WTC11 (cell line): ENCODE measurements around the gene PABPC3. TPM values are rescaled to one million over a fixed set of nuclear protein-coding genes. Genes with fewer than 3 reads are reported as not detected.

Experiments
- ATAC-seq: fragments of 200-7000 bp; cut with Tn5 transposase; 2 replicates; pipeline ENCODE4 v1.10.0; 2021; ENCODE audit warnings: mild to moderate bottlenecking, moderate library complexity
- CTCF ChIA-PET: fragments of 300-600 bp; sonication (Branson Sonifier 250); formaldehyde crosslinking; loops from one replicate; lab custom pipeline; 2021; ENCODE audit warnings: antibody characterized with exemption; lab: Charles Lee
- POLR2A ChIA-PET: fragments of 350-600 bp; sonication (Branson Sonifier 250); formaldehyde crosslinking; loops from one replicate; lab custom pipeline; 2021; ENCODE audit warnings: antibody characterized with exemption; lab: Charles Lee
- DNase-seq: peaks from one replicate; pipeline ENCODE4 v3.0.0; 2021; ENCODE audit warnings: low spot score
- H3K27ac Mint-ChIP-seq: 2 replicates; pipeline ENCODE4 v1.8.0; 2021; ENCODE audit warnings: mixed read lengths
- H3K27me3 Mint-ChIP-seq: 2 replicates; pipeline ENCODE4 v1.8.0; 2021; ENCODE audit warnings: low read depth, mild to moderate bottlenecking, moderate library complexity, mixed read lengths
- H3K36me3 Mint-ChIP-seq: 2 replicates; pipeline ENCODE4 v1.8.0; 2021; ENCODE audit warnings: mixed read lengths
- H3K4me1 Mint-ChIP-seq: 2 replicates; pipeline ENCODE4 v1.8.0; 2022; ENCODE audit warnings: mixed read lengths
- H3K4me3 Mint-ChIP-seq: 2 replicates; pipeline ENCODE4 v1.8.0; 2021; ENCODE audit warnings: mild to moderate bottlenecking, moderate library complexity, mixed read lengths
- H3K9me3 Mint-ChIP-seq: 2 replicates; pipeline ENCODE4 v1.8.0; 2021; ENCODE audit warnings: mixed read lengths
- ATF3 ChIP-seq: sonication (generic); formaldehyde crosslinking; conservative IDR thresholded peaks from 2 replicates; pipeline ENCODE4 v1.8.1; 2022; ENCODE audit warnings: mild to moderate bottlenecking, missing genetic modification reagents
- CREM ChIP-seq: sonication (generic); formaldehyde crosslinking; IDR thresholded peaks from 2 replicates; pipeline ENCODE4 v1.8.1; 2022; ENCODE audit warnings: mild to moderate bottlenecking, missing genetic modification reagents, moderate library complexity
- CTCF ChIP-seq: fragments of 200-600 bp; IDR thresholded peaks from 2 replicates; pipeline ENCODE4 v1.8.0; 2022; ENCODE audit warnings: antibody characterized with exemption
- E2F1 ChIP-seq: sonication (generic); formaldehyde crosslinking; IDR thresholded peaks from 2 replicates; pipeline ENCODE4 v1.8.0; 2022; ENCODE audit warnings: mild to moderate bottlenecking, missing genetic modification reagents
- E2F4 ChIP-seq: sonication (generic); formaldehyde crosslinking; IDR thresholded peaks from 2 replicates; pipeline ENCODE4 v1.8.1; 2022; ENCODE audit warnings: low read depth, mild to moderate bottlenecking, moderate library complexity, missing genetic modification reagents, borderline replicate concordance
- ELF4 ChIP-seq: sonication (generic); formaldehyde crosslinking; IDR thresholded peaks from 2 replicates; pipeline ENCODE4 v1.8.1; 2022; ENCODE audit warnings: low read depth, mild to moderate bottlenecking, moderate library complexity, missing genetic modification reagents
- EMX1 ChIP-seq: fragments of 250-450 bp; sonication (Bioruptor Pico); IDR thresholded peaks from 2 replicates; pipeline ENCODE4 v1.8.0; 2021; ENCODE audit warnings: mild to moderate bottlenecking
- FOXP1 ChIP-seq: sonication (generic); formaldehyde crosslinking; IDR thresholded peaks from 2 replicates; pipeline ENCODE4 v1.8.0; 2022; ENCODE audit warnings: missing genetic modification reagents, mild to moderate bottlenecking, moderate library complexity, borderline replicate concordance
- GTF2I ChIP-seq: fragments of 250-450 bp; sonication (Bioruptor Pico); conservative IDR thresholded peaks from 2 replicates; pipeline ENCODE4 v1.4.0; 2021; ENCODE audit warnings: mild to moderate bottlenecking
- HMGA2 ChIP-seq: fragments of 250-450 bp; sonication (Bioruptor Pico); IDR thresholded peaks from 2 replicates; pipeline ENCODE4 v1.4.0; 2021; ENCODE audit warnings: mild to moderate bottlenecking, moderate library complexity
- NR1H2 ChIP-seq: sonication (generic); formaldehyde crosslinking; IDR thresholded peaks from 2 replicates; pipeline ENCODE4 v1.9.0; 2021; ENCODE audit warnings: mild to moderate bottlenecking, moderate library complexity, missing genetic modification reagents
- SOX15 ChIP-seq: fragments of 250-450 bp; sonication (Bioruptor Pico); IDR thresholded peaks from 2 replicates; pipeline ENCODE4 v1.9.0; 2021; ENCODE audit warnings: mild to moderate bottlenecking
- SP1 ChIP-seq: sonication (generic); formaldehyde crosslinking; conservative IDR thresholded peaks from 2 replicates; pipeline ENCODE4 v1.8.1; 2022; ENCODE audit warnings: missing genetic modification reagents
- TCF7 ChIP-seq: sonication (generic); formaldehyde crosslinking; IDR thresholded peaks from 2 replicates; pipeline ENCODE4 v1.8.0; 2022; ENCODE audit warnings: mild to moderate bottlenecking, low read depth, missing genetic modification reagents, moderate library complexity
- TEAD1 ChIP-seq: sonication (generic); formaldehyde crosslinking; IDR thresholded peaks from 2 replicates; pipeline ENCODE4 v1.8.0; 2022; ENCODE audit warnings: mild to moderate bottlenecking, missing genetic modification reagents
- ZNF219 ChIP-seq: sonication (generic); formaldehyde crosslinking; IDR thresholded peaks from 2 replicates; pipeline ENCODE4 v1.8.0; 2023; ENCODE audit warnings: missing genetic modification reagents, mild to moderate bottlenecking, borderline replicate concordance
- ZNF232 ChIP-seq: sonication (generic); formaldehyde crosslinking; IDR thresholded peaks from 2 replicates; pipeline ENCODE4 v1.8.0; 2022; ENCODE audit warnings: mild to moderate bottlenecking, missing genetic modification reagents
- ZNF281 ChIP-seq: sonication (generic); formaldehyde crosslinking; IDR thresholded peaks from 2 replicates; pipeline ENCODE4 v1.8.0; 2023; ENCODE audit warnings: mild to moderate bottlenecking, missing genetic modification reagents
- ZNF512 ChIP-seq: sonication (generic); formaldehyde crosslinking; IDR thresholded peaks from 2 replicates; pipeline ENCODE4 v1.8.1; 2022; ENCODE audit warnings: missing genetic modification reagents, borderline replicate concordance
- ZNF671 ChIP-seq: fragments of 250-450 bp; sonication (Bioruptor Pico); IDR thresholded peaks from 2 replicates; pipeline ENCODE4 v1.8.0; 2021; ENCODE audit warnings: mild to moderate bottlenecking
- total RNA-seq: library from RNA; stranded (reverse); gene quantifications from 3 replicates; pipeline ENCODE4 v1.2.3, GENCODE V29; 2021

PABPC3 gene
- total RNA-seq, 1 experiment from 2014 or later, result 0.35 TPM

- POLR2A ChIA-PET, result no interaction called here
- CTCF ChIA-PET, result no interaction called here
Observed at GRCh38 chr13:25051065-25051464, 44.9 kb upstream of the PABPC3 start.

GRCh38 chr13:25059166-25059565 lies 36.8 kb upstream of the PABPC3 start:
- CTCF ChIA-PET, result interaction anchor here (1.4 kb wide), 1 partner anchor 55 kb away, joined by 4 read pairs; no protein-coding TSS in a partner anchor
- H3K4me1 Mint-ChIP-seq, result no peaks in the 10 kb centered on the region

More at GRCh38 chr13:25051065-25051464, 44.9 kb upstream of the PABPC3 start:
- no peak for DNase-seq
- no peak overlapping the region for H3K4me3 Mint-ChIP-seq
- peaks cover 24% of the 10 kb centered on the region for H3K9me3 Mint-ChIP-seq
- H3K4me1 Mint-ChIP-seq, result peaks cover 22% of the 10 kb centered on the region
- peaks cover 13% of the 10 kb centered on the region for H3K27me3 Mint-ChIP-seq
- H3K36me3 Mint-ChIP-seq, result peaks cover 27% of the 10 kb centered on the region
- no peak for ATAC-seq
- TF ChIP-seq CTCF (no peak), ZNF232 (CRISPR knock-in tag) (no peak), CREM (CRISPR knock-in tag) (no peak), E2F1 (CRISPR knock-in tag) (no peak), ELF4 (CRISPR knock-in tag) (no peak), EMX1 (CRISPR knock-in tag) (no peak), HMGA2 (CRISPR knock-in tag) (no peak), SOX15 (CRISPR knock-in tag) (no peak), NR1H2 (no peak), ZNF671 (CRISPR knock-in tag) (no peak), E2F4 (no peak), SP1 (no peak), ZNF219 (CRISPR knock-in tag) (no peak), TEAD1 (CRISPR knock-in tag) (no peak), FOXP1 (CRISPR knock-in tag) (no peak), ZNF281 (CRISPR knock-in tag) (no peak)
- H3K27ac Mint-ChIP-seq, result no peak overlapping the region

More at GRCh38 chr13:25059166-25059565, 36.8 kb upstream of the PABPC3 start:
- DNase-seq (no peak), ATAC-seq (no peak)
- no peak overlapping the region for H3K4me3 Mint-ChIP-seq
- H3K36me3 Mint-ChIP-seq, result peaks cover 19% of the 10 kb centered on the region
- peaks cover 5% of the 10 kb centered on the region; the same call in 1 of the 2 replicates for H3K27me3 Mint-ChIP-seq
- peaks cover 42% of the 10 kb centered on the region for H3K9me3 Mint-ChIP-seq
- no peak overlapping the region for H3K27ac Mint-ChIP-seq
- no peak for TF ChIP-seq ZNF512
- TF ChIP-seq ATF3 (CRISPR knock-in tag), result no peak
- no peak for TF ChIP-seq GTF2I (CRISPR knock-in tag)
- TF ChIP-seq TCF7 (CRISPR knock-in tag), result no peak
- POLR2A ChIA-PET, result no interaction called here
